Mesenchymal stem cell (in vitro differentiated cells and primary cell): ENCODE data around the gene CDH4.

ENCODE experiments used
- DNase-seq: peaks from one replicate; pipeline ENCODE4 v3.0.0-alpha.2; 2013
- H2AFZ ChIP-seq: one replicate; pipeline ENCODE4 v1.6.1; 2013; ENCODE audit warnings: low read depth, mild to moderate bottlenecking, control low read depth, inconsistent platforms, low read length, moderate library complexity
- H2AK5ac ChIP-seq: 2 replicates; pipeline ENCODE4 v1.6.1; 2013; ENCODE audit warnings: low read length, moderate library complexity, mild to moderate bottlenecking, inconsistent platforms; ENCODE audit not compliant: severe bottlenecking
- H2BK120ac ChIP-seq: one replicate; pipeline ENCODE4 v1.6.1; 2013; ENCODE audit warnings: low read depth, mild to moderate bottlenecking, inconsistent platforms, low read length, moderate library complexity
- H2BK12ac ChIP-seq, 2 experiments: one replicate each; pipeline ENCODE4 v1.6.1; 2013; ENCODE audit warnings: inconsistent platforms in 2 of 2, low read length in 2 of 2, mild to moderate bottlenecking in 2 of 2, moderate library complexity in 2 of 2, control low read depth in 1 of 2
- H2BK15ac ChIP-seq: one replicate; pipeline ENCODE4 v1.6.1; 2013; ENCODE audit warnings: mild to moderate bottlenecking, low read depth, inconsistent platforms; ENCODE audit not compliant: poor library complexity, severe bottlenecking
- H2BK5ac ChIP-seq: 2 replicates; pipeline ENCODE4 v1.6.1; 2013; ENCODE audit warnings: low read depth, mild to moderate bottlenecking, low read length, control low read depth, inconsistent platforms; ENCODE audit not compliant: poor library complexity, severe bottlenecking
- H3K14ac ChIP-seq, 2 experiments: one replicate each; pipeline ENCODE4 v1.6.1; 2013; ENCODE audit warnings: inconsistent platforms in 2 of 2, low read length in 2 of 2, control low read depth in 1 of 2, mild to moderate bottlenecking in 1 of 2, moderate library complexity in 1 of 2
- H3K18ac ChIP-seq, 2 experiments: one replicate each; pipeline ENCODE4 v1.6.1; 2013; ENCODE audit warnings: inconsistent platforms in 2 of 2, low read length in 2 of 2, control low read depth in 1 of 2, low read depth in 1 of 2, mild to moderate bottlenecking in 1 of 2
- H3K23ac ChIP-seq, 2 experiments: one replicate each; pipeline ENCODE4 v1.6.1; 2013; ENCODE audit warnings: inconsistent platforms in 2 of 2, low read length in 2 of 2, mild to moderate bottlenecking in 2 of 2, moderate library complexity in 2 of 2, control low read depth in 1 of 2
- H3K27ac ChIP-seq: 2 replicates; pipeline ENCODE4 v1.5.1; 2013; ENCODE audit warnings: mild to moderate bottlenecking, moderate library complexity, low read length, control low read depth, inconsistent platforms; ENCODE audit not compliant: poor library complexity, severe bottlenecking
- H3K27me3 ChIP-seq, 2 experiments: 2 replicates each; pipeline versions ENCODE4 v1.6.1 to v1.7.0; 2013; ENCODE audit warnings: low read length in 2 of 2, mild to moderate bottlenecking in 2 of 2, moderate library complexity in 2 of 2, control low read depth in 1 of 2, inconsistent platforms in 1 of 2; ENCODE audit not compliant: control insufficient read depth in 1 of 2, insufficient read depth in 1 of 2
- H3K36me3 ChIP-seq, 2 experiments: 2 replicates each; pipeline versions ENCODE4 v1.6.1 to v1.7.0; 2013; ENCODE audit warnings: low read length in 2 of 2, control low read depth in 1 of 2, inconsistent platforms in 1 of 2, low read depth in 1 of 2, mild to moderate bottlenecking in 1 of 2; ENCODE audit not compliant: insufficient read depth in 2 of 2, control insufficient read depth in 1 of 2
- H3K4ac ChIP-seq, 2 experiments: one replicate each; pipeline ENCODE4 v1.6.1; 2013; ENCODE audit warnings: inconsistent platforms in 2 of 2, low read length in 2 of 2, mild to moderate bottlenecking in 2 of 2, moderate library complexity in 2 of 2, control low read depth in 1 of 2, low read depth in 1 of 2
- H3K4me1 ChIP-seq: 2 replicates; pipeline ENCODE4 v1.6.1; 2013; ENCODE audit warnings: low read depth, low read length, control low read depth; ENCODE audit not compliant: control insufficient read depth, insufficient read depth
- H3K4me2 ChIP-seq: 2 replicates; pipeline ENCODE4 v1.6.1; 2013; ENCODE audit warnings: low read length, mild to moderate bottlenecking, inconsistent platforms; ENCODE audit not compliant: poor library complexity, severe bottlenecking
- H3K4me3 ChIP-seq, 2 experiments: 2 replicates each; pipeline versions ENCODE4 v1.5.1 to v1.7.0; 2013; ENCODE audit warnings: low read length in 2 of 2, mild to moderate bottlenecking in 2 of 2, control low read depth in 1 of 2, low read depth in 1 of 2; ENCODE audit not compliant: insufficient read depth in 1 of 2
- H3K79me1 ChIP-seq: replicated peaks from 2 replicates; pipeline ENCODE4 v1.6.1; 2013; ENCODE audit warnings: mild to moderate bottlenecking, control low read depth, low read length, inconsistent platforms; ENCODE audit not compliant: poor library complexity, severe bottlenecking
- H3K9ac ChIP-seq: 2 replicates; pipeline ENCODE4 v1.7.0; 2013; ENCODE audit warnings: mild to moderate bottlenecking, low read length, moderate library complexity
- H3K9me3 ChIP-seq: 2 replicates; pipeline ENCODE4 v1.7.0; 2013; ENCODE audit warnings: mild to moderate bottlenecking, low read length; ENCODE audit not compliant: control insufficient read depth
- H4K8ac ChIP-seq: one replicate; pipeline ENCODE4 v1.6.1; 2013; ENCODE audit warnings: inconsistent platforms, mild to moderate bottlenecking, low read length, moderate library complexity
- H4K91ac ChIP-seq: one replicate; pipeline ENCODE4 v1.6.1; 2013; ENCODE audit warnings: mild to moderate bottlenecking, low read length, inconsistent platforms
- WGBS: methylation state at CpG from one replicate; pipeline ENCODE4 v1.1.7; 2013; ENCODE audit warnings: mixed read lengths; 5-methylcytosine and 5-hydroxymethylcytosine counted together

CDH4 gene

DNA sequence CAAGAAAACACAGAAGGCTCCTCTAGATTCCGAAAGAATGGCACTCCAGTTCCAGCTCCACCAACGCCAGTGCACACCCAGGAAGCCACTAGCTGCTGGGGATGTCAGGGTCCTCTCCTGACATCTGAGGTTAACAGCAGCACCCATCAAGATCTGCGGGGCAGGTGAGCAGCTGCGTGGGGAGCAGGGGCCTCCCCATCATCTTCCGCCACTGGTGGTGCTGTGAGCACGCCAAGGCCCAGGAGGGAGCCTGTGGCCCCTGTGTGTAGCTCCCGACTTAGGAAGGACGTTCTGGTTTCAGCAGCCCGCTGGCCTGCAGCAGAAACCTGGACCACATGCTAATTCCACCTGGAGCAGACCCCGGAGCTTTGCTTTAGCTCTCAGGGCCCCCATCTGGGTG, 427.4 kb downstream of the CDH4 start:
- no peak overlapping the region for H2AK5ac ChIP-seq
- H3K4me2 ChIP-seq: no peak overlapping the region
- no peak overlapping the region for H3K4ac ChIP-seq
- H3K9me3 ChIP-seq: no peaks in the 10 kb centered on the region
- no peak overlapping the region for H4K91ac ChIP-seq
- no peak overlapping the region for H3K14ac ChIP-seq
- H3K9ac ChIP-seq: no peak overlapping the region
- no peaks in the 10 kb centered on the region for H3K36me3 ChIP-seq
- WGBS: 91% methylated on average over 10 of the region's 10 CpGs
- H3K23ac ChIP-seq: no peak overlapping the region
- H3K4me1 ChIP-seq: no peaks in the 10 kb centered on the region
- H3K27me3 ChIP-seq: peaks cover 15 to 21% of the 10 kb centered on the region in 2 experiments
- no peak overlapping the region for H2BK15ac ChIP-seq
- no peak overlapping the region for H2BK120ac ChIP-seq
- H3K27ac ChIP-seq: no peak overlapping the region
- no peak overlapping the region for H2AFZ ChIP-seq
- no peak overlapping the region for H2BK5ac ChIP-seq
- no peak overlapping the region for H4K8ac ChIP-seq
- no peak overlapping the region for H2BK12ac ChIP-seq
- no peak for DNase-seq
- no peak overlapping the region for H3K4me3 ChIP-seq
- H3K79me1 ChIP-seq: no peaks in the 10 kb centered on the region
- no peak overlapping the region for H3K18ac ChIP-seq

DNA sequence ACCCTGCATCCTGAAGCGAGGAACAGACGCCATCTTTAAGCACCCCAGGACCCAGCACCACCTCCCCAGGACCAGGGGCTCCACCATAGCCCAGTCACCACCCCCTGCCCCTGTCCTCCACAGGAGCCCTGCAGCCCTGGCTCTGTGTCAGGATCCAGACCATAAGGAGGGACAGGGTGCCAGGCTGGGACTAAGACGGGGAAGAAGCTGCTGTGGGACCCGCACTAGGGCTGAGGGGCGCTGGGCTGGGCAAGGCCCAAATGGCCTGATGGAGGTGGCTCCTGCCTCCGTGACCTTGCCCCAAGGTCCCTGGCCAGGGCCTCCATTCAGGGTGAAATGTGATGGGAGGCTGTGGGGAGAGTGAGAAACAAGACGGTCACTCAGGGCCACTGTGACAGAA, 428.0 kb downstream of the CDH4 start:
- Histone ChIP-seq H2BK120ac (no peak overlapping the region), H2BK15ac (no peak overlapping the region), H3K27me3 (peaks cover 15 to 28% of the 10 kb centered on the region in 2 experiments), H3K9ac (no peak overlapping the region), H3K27ac (no peak overlapping the region), H3K14ac (no peak overlapping the region), H2BK5ac (no peak overlapping the region), H3K4me3 (no peak overlapping the region), H3K4ac (no peak overlapping the region), H3K4me1 (no peaks in the 10 kb centered on the region), H3K79me1 (no peaks in the 10 kb centered on the region), H2BK12ac (no peak overlapping the region), H4K8ac (no peak overlapping the region), H3K9me3 (no peaks in the 10 kb centered on the region), H3K4me2 (no peak overlapping the region), H3K36me3 (no peaks in the 10 kb centered on the region), H4K91ac (no peak overlapping the region), H3K23ac (no peak overlapping the region), H2AFZ (no peak overlapping the region), H2AK5ac (no peak overlapping the region), H3K18ac (no peak overlapping the region)
- WGBS: 93% methylated on average over 7 of the region's 7 CpGs
- no peak for DNase-seq

DNA sequence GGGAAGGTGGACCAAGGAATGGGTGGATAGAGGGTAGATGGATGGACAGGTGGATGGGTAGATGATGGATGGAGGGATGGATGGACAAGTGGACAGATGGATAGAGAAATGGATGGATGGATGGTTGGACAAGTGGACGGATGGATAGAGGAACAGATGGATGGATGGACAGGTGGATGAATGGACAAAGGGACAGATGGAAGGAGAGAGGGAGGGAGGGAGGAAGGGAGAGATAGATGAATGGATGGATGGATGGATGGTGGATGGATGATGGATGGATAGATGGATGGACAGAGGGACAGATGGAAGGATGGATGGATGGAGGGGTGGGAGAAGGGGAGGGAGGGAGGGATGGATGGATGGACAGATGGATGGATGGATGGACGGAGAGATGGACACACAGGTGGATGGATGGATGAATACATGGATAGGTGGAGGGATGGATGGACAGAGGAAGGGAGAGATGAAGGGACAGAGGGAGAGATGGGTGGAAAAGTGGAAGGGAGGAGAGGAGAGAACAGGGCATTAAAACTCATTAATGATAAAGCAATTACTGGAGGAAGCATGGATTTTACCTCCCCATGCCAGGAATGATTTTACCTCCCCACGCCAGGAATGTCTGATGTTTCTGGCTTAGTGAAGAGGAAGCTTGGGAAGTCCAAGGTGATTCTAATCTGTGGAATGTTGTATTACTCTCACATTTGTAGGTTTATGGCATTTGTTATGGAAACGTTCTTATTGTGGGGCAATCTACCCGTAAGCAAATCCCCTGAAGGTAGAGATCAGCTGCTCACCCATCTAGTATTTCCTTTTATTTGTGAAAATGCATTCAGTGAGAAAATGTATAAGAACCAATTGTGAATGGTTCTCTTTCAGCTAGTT, 430.3 kb downstream of the CDH4 start:
- Histone ChIP-seq H3K4me2 (no peak overlapping the region), H3K9me3 (peaks cover 4% of the 10 kb centered on the region), H3K79me1 (no peaks in the 10 kb centered on the region), H3K23ac (no peak overlapping the region), H4K8ac (no peak overlapping the region), H2BK15ac (no peak overlapping the region), H3K14ac (no peak overlapping the region), H3K9ac (no peak overlapping the region), H3K4ac (no peak overlapping the region), H3K18ac (no peak overlapping the region), H2BK12ac (no peak overlapping the region), H2AFZ (no peak overlapping the region), H2BK120ac (no peak overlapping the region), H3K36me3 (no peaks in the 10 kb centered on the region), H3K4me3 (no peak overlapping the region), H3K27me3 (peaks cover 20 to 41% of the 10 kb centered on the region in 2 experiments), H2BK5ac (no peak overlapping the region), H2AK5ac (no peak overlapping the region), H3K27ac (no peak overlapping the region), H3K4me1 (peaks cover 2% of the 10 kb centered on the region), H4K91ac (peak overlapping the region; percentile 20)
- no peak for DNase-seq
- 89% methylated on average over 4 of the region's 5 CpGs for WGBS

DNA sequence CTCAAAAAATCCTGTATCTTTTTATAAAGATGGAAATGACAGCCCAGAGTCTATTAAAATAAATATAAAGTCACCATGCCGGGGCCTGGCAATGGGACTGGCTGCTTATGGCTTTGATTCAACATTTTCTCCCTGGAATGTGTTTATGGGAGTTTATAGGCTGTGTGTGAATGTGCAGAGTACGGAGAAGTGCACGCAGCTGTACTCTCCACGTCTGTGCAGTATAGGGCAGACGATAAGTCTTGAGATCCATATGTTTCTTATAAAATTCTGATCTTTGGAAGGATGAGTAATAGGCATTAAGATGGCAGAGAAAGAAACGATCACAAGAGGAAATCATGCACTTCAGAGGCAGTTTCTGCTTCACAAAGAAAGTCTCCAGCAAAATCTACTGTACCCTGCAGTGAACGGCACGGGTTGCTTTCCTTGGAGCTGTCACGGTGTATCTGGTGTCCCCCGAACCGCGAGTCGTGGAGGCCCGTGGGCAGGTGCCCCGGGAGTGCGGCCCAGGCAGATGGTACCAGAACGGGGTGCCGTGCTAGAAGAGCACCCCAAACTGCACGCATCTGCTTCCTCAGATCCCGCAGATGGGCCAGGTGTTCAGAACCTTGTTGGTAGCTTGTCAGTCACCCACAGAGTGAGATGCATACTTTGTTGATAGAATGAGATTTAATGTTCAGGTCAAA, 431.1 kb downstream of the CDH4 start:
- H2BK5ac ChIP-seq: no peak overlapping the region
- H3K27me3 ChIP-seq: peaks cover 20 to 48% of the 10 kb centered on the region in 2 experiments
- no peak overlapping the region for H3K23ac ChIP-seq
- H3K27ac ChIP-seq: no peak overlapping the region
- H4K8ac ChIP-seq: no peak overlapping the region
- no peak overlapping the region for H3K4me2 ChIP-seq
- no peak overlapping the region for H3K18ac ChIP-seq
- H3K36me3 ChIP-seq: no peaks in the 10 kb centered on the region
- H3K79me1 ChIP-seq: no peaks in the 10 kb centered on the region
- peaks cover 5% of the 10 kb centered on the region for H3K4me1 ChIP-seq
- H2BK15ac ChIP-seq: no peak overlapping the region
- no peak overlapping the region for H3K4ac ChIP-seq
- no peak overlapping the region for H3K4me3 ChIP-seq
- H3K9me3 ChIP-seq: peaks cover 4% of the 10 kb centered on the region
- H3K9ac ChIP-seq: no peak overlapping the region
- H2AK5ac ChIP-seq: no peak overlapping the region
- no peak overlapping the region for H2BK120ac ChIP-seq
- DNase-seq: no peak
- no peak overlapping the region for H2BK12ac ChIP-seq
- no peak overlapping the region for H2AFZ ChIP-seq
- WGBS: 91% methylated on average over 20 of the region's 20 CpGs
- no peak overlapping the region for H4K91ac ChIP-seq
- no peak overlapping the region for H3K14ac ChIP-seq
